Kidney (tissue), 14 donors: ENCODE measurements around the gene LMAN1L. TPM values are rescaled to one million over a fixed set of nuclear protein-coding genes. Genes with fewer than 3 reads are reported as not detected.

Source experiments
- DNase-seq, 5 donors: peaks; one replicate each; pipeline ENCODE4 v3.0.0-alpha.2; 2013 to 2020
- FAIRE-seq: peaks from 2 replicates; lab custom pipeline; 2012; peaks lifted over from hg19 to GRCh38; lab: Jason Lieb, UNC
- H3K27ac ChIP-seq, 2 donors: one replicate each; pipeline ENCODE4 v1.7.0; 2013; ENCODE audit warnings: low read depth in 2 of 2, low read length in 2 of 2, inconsistent platforms in 1 of 2
- H3K27me3 ChIP-seq: one replicate; pipeline ENCODE4 v1.7.1; 2013; ENCODE audit warnings: low read length, inconsistent platforms; ENCODE audit not compliant: control insufficient read depth, insufficient read depth
- H3K36me3 ChIP-seq, 3 donors: one replicate each; pipeline versions ENCODE4 v1.7.0 to v1.7.1; 2013; ENCODE audit warnings: low read length in 3 of 3, control low read depth in 1 of 3, inconsistent platforms in 1 of 3; ENCODE audit not compliant: insufficient read depth in 3 of 3, control insufficient read depth in 2 of 3
- H3K4me1 ChIP-seq, 3 donors: one replicate each; pipeline versions ENCODE4 v1.7.0 to v1.7.1; 2013; ENCODE audit warnings: low read length in 3 of 3, inconsistent platforms in 1 of 3, low read depth in 1 of 3; ENCODE audit not compliant: control insufficient read depth in 2 of 3, insufficient read depth in 2 of 3
- H3K4me3 ChIP-seq, 3 donors: one replicate each; pipeline versions ENCODE4 v1.7.0 to v1.8.1; 2013; ENCODE audit warnings: low read length in 3 of 3, control low read depth in 1 of 3, inconsistent platforms in 1 of 3
- H3K9ac ChIP-seq, 3 donors: one replicate each; pipeline versions ENCODE4 v1.7.0 to v1.7.1; 2013; ENCODE audit warnings: low read length in 3 of 3, control low read depth in 1 of 3, inconsistent platforms in 1 of 3
- H3K9me3 ChIP-seq, 3 donors: one replicate each; pipeline versions ENCODE4 v1.7.0 to v1.7.1; 2013; ENCODE audit warnings: low read length in 3 of 3, control low read depth in 1 of 3, inconsistent platforms in 1 of 3; ENCODE audit not compliant: control insufficient read depth in 2 of 3, insufficient read depth in 1 of 3
- CTCF ChIP-seq: IDR thresholded peaks from 3 replicates; pipeline ENCODE4 v1.5.1; 2012; ENCODE audit warnings: mild to moderate bottlenecking, moderate library complexity, borderline replicate concordance; ENCODE audit not compliant: insufficient read depth; ENCODE audit errors: extremely low read depth
- intact Hi-C: fragments of 100-400 bp; cut with DNase I; formaldehyde crosslinking; loops from one replicate; pipeline ENCODE4 v1.11.1; 2022
- polyA plus RNA-seq: library from polyadenylated mRNA; stranded (reverse); fragments of 350-450 nt; fragmentation: Illumina TruSeq; extraction: RNeasy Lipid Tissue Mini Kit (QIAGEN cat#74804); gene quantifications from one replicate; pipeline ENCODE4 v1.2.3, GENCODE V29; 2014; ENCODE audit warnings: low read depth, low replicate concordance; ENCODE audit not compliant: insufficient read depth
- total RNA-seq: library from RNA; stranded (reverse); fragmentation: NEBNext Ultra II Directional; extraction: Animal tissue kit (Norgen Biotek cat#: 25700); gene quantifications from one replicate; pipeline ENCODE4 v1.2.1, GENCODE V29; 2021
- donor health status: control.
- donor health status: control.
- donor health status: control.
- donor health status: control.
- donor health status: control.
- donor health status: DM: yes; HTN: yes; CAD: no.
- donor health status: Normal renal cell carcinoma (clear cell type).

Gene LMAN1L
- total and polyA plus RNA-seq, 2 donors from 2014 or later: not detected

GRCh38 chr15:74855857-74856256 is 43.2 kb downstream of the LMAN1L start:
- Histone ChIP-seq H3K27ac (peak overlapping the region in 1 of 2 donors; percentile 32), H3K36me3 (peaks cover 0 to 33% (median 19%) of the 10 kb centered on the region in 3 donors), H3K4me1 (peaks cover 0 to 32% (median 22%) of the 10 kb centered on the region in 3 donors), H3K9me3 (no peaks in the 10 kb centered on the region), H3K9ac (no peak overlapping the region), H3K27me3 (no peaks in the 10 kb centered on the region), H3K4me3 (no peak overlapping the region)
- intact Hi-C loops: no loop called here
- DNase-seq: no peak
- TF ChIP-seq CTCF: no peak
- FAIRE-seq: no peak

DNA sequence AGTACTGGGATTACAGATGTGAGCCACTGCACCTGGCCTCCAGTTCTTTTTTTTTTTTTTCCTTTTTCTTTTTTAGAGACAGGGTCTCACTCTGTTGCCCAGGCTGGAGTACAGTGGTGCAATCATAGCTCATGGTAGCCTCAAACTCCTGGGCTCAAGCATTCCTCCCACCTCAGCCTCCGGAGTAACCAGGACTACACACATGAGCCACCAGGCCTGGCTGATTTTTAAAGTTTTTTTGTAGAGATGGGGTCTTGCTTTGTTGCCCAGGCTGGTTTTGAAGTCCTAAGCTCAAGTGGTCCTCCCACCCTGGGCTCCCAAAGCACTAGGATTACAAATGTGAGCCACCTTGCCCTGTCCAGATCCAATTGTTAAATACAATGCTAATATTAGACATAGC is 43.9 kb downstream of the LMAN1L start:
- DNase-seq (no peak), FAIRE-seq (no peak)
- Histone ChIP-seq H3K27me3 (no peaks in the 10 kb centered on the region), H3K4me1 (peaks cover 0 to 28% (median 22%) of the 10 kb centered on the region in 3 donors), H3K27ac (peak overlapping the region in 1 of 2 donors; percentile 5), H3K4me3 (no peak overlapping the region), H3K36me3 (peaks cover 0 to 27% (median 13%) of the 10 kb centered on the region in 3 donors), H3K9me3 (no peaks in the 10 kb centered on the region), H3K9ac (no peak overlapping the region)
- no peak for TF ChIP-seq CTCF
- intact Hi-C loops: no loop called here

- Histone ChIP-seq H3K4me3 (no peak overlapping the region), H3K9ac (no peak overlapping the region), H3K27me3 (no peaks in the 10 kb centered on the region), H3K4me1 (peaks cover 0 to 28% (median 22%) of the 10 kb centered on the region in 3 donors), H3K9me3 (no peaks in the 10 kb centered on the region), H3K36me3 (peaks cover 0 to 20% (median 7%) of the 10 kb centered on the region in 3 donors), H3K27ac (peak overlapping the region in 1 of 2 donors; percentile 5)
- FAIRE-seq: no peak
- intact Hi-C loops: no loop called here
- TF ChIP-seq CTCF: no peak
- peak in 1 of 5 donors; percentile 13 for DNase-seq
Observed at GRCh38 chr15:74857082-74857655, 44.5 kb downstream of the LMAN1L start.
